ENCODE data around the gene NRAP. TPM values are rescaled to one million over a fixed set of nuclear protein-coding genes. Genes with fewer than 3 reads are reported as not detected.

Gene NRAP
- total RNA-seq, 1 donor = under 0.01 TPM

- TF ChIP-seq, protein P1, sequence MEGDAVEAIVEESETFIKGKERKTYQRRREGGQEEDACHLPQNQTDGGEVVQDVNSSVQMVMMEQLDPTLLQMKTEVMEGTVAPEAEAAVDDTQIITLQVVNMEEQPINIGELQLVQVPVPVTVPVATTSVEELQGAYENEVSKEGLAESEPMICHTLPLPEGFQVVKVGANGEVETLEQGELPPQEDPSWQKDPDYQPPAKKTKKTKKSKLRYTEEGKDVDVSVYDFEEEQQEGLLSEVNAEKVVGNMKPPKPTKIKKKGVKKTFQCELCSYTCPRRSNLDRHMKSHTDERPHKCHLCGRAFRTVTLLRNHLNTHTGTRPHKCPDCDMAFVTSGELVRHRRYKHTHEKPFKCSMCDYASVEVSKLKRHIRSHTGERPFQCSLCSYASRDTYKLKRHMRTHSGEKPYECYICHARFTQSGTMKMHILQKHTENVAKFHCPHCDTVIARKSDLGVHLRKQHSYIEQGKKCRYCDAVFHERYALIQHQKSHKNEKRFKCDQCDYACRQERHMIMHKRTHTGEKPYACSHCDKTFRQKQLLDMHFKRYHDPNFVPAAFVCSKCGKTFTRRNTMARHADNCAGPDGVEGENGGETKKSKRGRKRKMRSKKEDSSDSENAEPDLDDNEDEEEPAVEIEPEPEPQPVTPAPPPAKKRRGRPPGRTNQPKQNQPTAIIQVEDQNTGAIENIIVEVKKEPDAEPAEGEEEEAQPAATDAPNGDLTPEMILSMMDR (IDR thresholded peaks at IDR 0.05; ENCODE audit: insufficient read depth, low read depth, low read length) = no peak
- no peak overlapping the region for H3K4me3 ChIP-seq (ENCODE audit: low read depth, low read length)
- no peak for DNase-seq (ENCODE audit: low read depth)
Measured at GRCh38 chr10:113620936-113621335, 42.9 kb downstream of the NRAP start.

- no peak for DNase-seq (ENCODE audit: low read depth)
- TF ChIP-seq, protein P1 (IDR thresholded peaks at IDR 0.05; ENCODE audit: insufficient read depth, low read depth, low read length) = no peak
- H3K4me3 ChIP-seq (ENCODE audit: low read depth, low read length) = no peak overlapping the region
Measured at GRCh38 chr10:113620511-113620910, 43.3 kb downstream of the NRAP start.

DNA sequence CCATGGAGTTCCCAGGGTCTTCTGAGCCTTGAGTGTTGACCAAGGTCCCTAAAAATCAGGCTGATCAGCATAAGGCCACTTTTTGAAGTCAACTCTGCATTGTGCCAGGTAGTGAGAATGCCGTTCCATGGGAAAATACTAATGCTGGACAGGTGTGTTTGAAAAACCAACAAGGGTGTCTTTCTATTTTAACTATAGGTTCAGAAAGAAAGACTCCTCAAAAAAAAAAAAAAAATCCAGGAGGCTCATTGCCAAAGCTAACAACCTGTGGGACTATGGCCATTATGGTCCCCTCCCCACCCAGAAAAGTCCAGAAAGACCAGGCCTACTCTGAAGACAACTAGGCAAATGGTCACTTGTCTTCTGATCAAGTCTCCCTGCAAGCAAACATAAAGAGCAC, 44.4 kb downstream of the NRAP start:
- TF ChIP-seq, protein P1 (IDR thresholded peaks at IDR 0.05; ENCODE audit: insufficient read depth, low read depth, low read length) = no peak
- no peak for DNase-seq (ENCODE audit: low read depth)
- H3K4me3 ChIP-seq (ENCODE audit: low read depth, low read length) = no peak overlapping the region

DNA sequence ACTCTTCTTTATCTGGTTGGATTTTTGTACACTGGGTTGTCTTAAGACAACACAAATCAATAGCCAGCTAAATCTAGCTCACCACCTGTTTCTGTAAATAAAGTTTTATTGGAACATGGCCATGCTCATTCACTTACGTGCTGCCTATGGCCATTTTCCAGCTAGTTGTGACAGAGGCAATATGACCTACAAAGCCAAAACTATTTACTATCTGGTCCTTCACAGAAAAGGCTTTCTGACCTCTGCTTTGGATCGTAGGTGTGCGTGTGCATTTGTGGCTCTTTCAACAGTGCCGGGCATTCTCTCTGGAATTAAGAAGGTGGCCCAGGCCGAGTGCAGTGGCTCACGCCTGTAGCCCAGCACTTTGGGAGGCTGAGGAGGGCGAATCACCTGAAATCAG, 45.5 kb downstream of the NRAP start:
- no peak for DNase-seq (ENCODE audit: low read depth)
- TF ChIP-seq, protein P1 (IDR thresholded peaks at IDR 0.05; ENCODE audit: insufficient read depth, low read depth, low read length) = no peak
- H3K4me3 ChIP-seq (ENCODE audit: low read depth, low read length) = no peak overlapping the region

DNA sequence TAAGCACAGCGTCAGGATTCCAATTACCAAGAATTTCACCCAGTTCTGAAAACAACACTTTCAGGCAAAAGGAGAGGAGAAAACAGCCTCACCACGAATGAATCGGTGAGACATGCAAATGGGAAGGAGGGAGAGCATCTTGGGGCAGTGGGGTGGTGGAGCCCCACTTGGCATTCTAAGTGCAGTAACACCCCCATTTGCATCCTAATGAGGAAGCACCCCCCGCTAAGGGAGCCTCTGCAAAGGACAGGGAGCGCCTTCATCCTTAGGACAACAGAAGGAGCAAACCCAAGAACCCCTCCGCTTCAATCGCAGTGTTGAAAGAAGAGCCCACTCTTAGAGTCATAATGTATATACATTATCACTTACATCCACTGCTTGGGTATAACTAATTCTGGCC, 46.8 kb downstream of the NRAP start:
- no peak for DNase-seq (ENCODE audit: low read depth)
- H3K4me3 ChIP-seq (ENCODE audit: low read depth, low read length) = no peak overlapping the region
- TF ChIP-seq, protein P1 (IDR thresholded peaks at IDR 0.05; ENCODE audit: insufficient read depth, low read depth, low read length) = no peak

DNA sequence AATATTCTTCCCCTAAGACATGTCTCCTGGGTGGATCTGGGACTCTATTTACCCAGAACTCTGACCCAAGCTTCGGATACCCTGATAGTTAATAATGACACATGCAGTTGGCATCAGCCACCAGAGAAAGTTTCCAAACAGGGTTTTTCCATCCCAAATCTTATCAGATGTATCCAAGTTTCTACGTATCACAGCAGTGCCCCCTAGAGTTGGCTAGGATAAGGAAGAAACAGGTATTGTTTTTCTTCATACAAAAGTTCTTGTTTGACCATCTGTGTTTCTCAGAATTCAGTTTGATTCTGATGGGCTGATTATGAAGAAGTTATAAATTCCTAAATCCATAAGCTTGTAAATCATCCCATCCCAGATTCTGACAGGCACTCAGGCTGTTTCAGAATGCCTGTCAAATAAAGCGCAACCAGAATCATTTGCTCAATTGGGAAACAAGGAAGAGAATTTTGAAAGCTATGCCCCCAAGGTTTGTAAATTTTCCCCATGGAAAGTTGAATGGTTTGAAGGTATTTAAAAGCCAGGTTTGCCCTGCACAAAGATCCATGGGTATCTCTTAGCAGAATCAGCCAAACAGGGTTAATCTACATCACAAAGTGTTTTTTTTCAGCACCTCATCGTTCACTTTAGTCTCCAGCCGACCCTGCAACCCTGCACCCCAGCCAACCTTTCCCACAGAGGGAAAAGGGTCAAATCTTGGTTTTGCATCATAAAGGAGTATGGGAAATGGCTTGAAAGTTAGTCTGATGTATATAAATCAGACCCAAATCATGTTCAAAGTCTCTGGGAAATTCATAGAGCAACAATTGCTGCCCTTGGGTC, 47.4 kb downstream of the NRAP start:
- H3K4me3 ChIP-seq (ENCODE audit: low read depth, low read length) = no peak overlapping the region
- TF ChIP-seq, protein P1 (IDR thresholded peaks at IDR 0.05; ENCODE audit: insufficient read depth, low read depth, low read length) = peak; percentile 43
- peak; percentile 6 for DNase-seq (ENCODE audit: low read depth)
